MCF 10A (cell line): Measurements from ENCODE around the gene DCDC2B. TPM values are rescaled to one million over a fixed set of nuclear protein-coding genes. Genes with fewer than 3 reads are reported as not detected.
A peak's percentile ranks its signal among the peaks of the same experiment; 100 is the strongest.

ENCODE experiments used
- BruUV-seq: library from RNA; stranded (reverse); fragments of 400-500 nt; replicated peaks from 2 replicates; lab custom pipeline; 2021; lab: Mats Ljungman, UMichigan
- CTCF ChIA-PET: fragments of 300-600 bp; sonication (Branson Sonifier 250); formaldehyde crosslinking; extraction: SDS; loops from one replicate; lab custom pipeline; 2021; ENCODE audit warnings: antibody characterized with exemption, inconsistent platforms; lab: Yijun Ruan, JAX
- POLR2A ChIA-PET: fragments of 300-600, 350-650 bp; sonication (Branson Sonifier 250); formaldehyde crosslinking; extraction: SDS; loops from one replicate; lab custom pipeline; 2020; ENCODE audit warnings: antibody characterized with exemption, inconsistent platforms; lab: Yijun Ruan, JAX
- DNase-seq: peaks from one replicate; pipeline ENCODE4 v3.0.0-alpha.2; 2018; ENCODE audit not compliant: unreplicated experiment
- H3K27ac Mint-ChIP-seq: one replicate; pipeline ENCODE4 v1.8.0; 2022; ENCODE audit warnings: mild to moderate bottlenecking, low read depth, mixed read lengths; ENCODE audit not compliant: unreplicated experiment
- H3K27me3 Mint-ChIP-seq: one replicate; pipeline ENCODE4 v1.8.0; 2022; ENCODE audit warnings: mixed read lengths; ENCODE audit not compliant: insufficient read depth, unreplicated experiment
- H3K36me3 Mint-ChIP-seq: one replicate; pipeline ENCODE4 v1.8.0; 2022; ENCODE audit warnings: mild to moderate bottlenecking, moderate library complexity, mixed read lengths; ENCODE audit not compliant: insufficient read depth, unreplicated experiment
- H3K4me1 Mint-ChIP-seq: one replicate; pipeline ENCODE4 v1.8.0; 2022; ENCODE audit warnings: mixed read lengths; ENCODE audit not compliant: insufficient read depth, unreplicated experiment
- H3K4me3 Mint-ChIP-seq: one replicate; pipeline ENCODE4 v1.8.0; 2022; ENCODE audit warnings: mild to moderate bottlenecking, moderate library complexity, mixed read lengths; ENCODE audit not compliant: unreplicated experiment
- H3K9me3 Mint-ChIP-seq: one replicate; pipeline ENCODE4 v1.8.0; 2022; ENCODE audit warnings: mixed read lengths; ENCODE audit not compliant: unreplicated experiment
- CTCF ChIP-seq: fragments of 200-600 bp; IDR thresholded peaks from one replicate; pipeline ENCODE4 v1.8.0; 2022; ENCODE audit warnings: antibody characterized with exemption, mild to moderate bottlenecking; ENCODE audit not compliant: unreplicated experiment
- intact Hi-C: fragments of 100-400 bp; cut with micrococcal nuclease; formaldehyde crosslinking; loops from 2 replicates; pipeline ENCODE4 v1.14.1; 2022
- total RNA-seq: library from RNA; stranded (reverse); gene quantifications from 2 replicates; pipeline ENCODE4 v1.2.3, GENCODE V29; 2022

Gene DCDC2B
- total RNA-seq, 1 experiment from 2014 or later, result not detected

DNA sequence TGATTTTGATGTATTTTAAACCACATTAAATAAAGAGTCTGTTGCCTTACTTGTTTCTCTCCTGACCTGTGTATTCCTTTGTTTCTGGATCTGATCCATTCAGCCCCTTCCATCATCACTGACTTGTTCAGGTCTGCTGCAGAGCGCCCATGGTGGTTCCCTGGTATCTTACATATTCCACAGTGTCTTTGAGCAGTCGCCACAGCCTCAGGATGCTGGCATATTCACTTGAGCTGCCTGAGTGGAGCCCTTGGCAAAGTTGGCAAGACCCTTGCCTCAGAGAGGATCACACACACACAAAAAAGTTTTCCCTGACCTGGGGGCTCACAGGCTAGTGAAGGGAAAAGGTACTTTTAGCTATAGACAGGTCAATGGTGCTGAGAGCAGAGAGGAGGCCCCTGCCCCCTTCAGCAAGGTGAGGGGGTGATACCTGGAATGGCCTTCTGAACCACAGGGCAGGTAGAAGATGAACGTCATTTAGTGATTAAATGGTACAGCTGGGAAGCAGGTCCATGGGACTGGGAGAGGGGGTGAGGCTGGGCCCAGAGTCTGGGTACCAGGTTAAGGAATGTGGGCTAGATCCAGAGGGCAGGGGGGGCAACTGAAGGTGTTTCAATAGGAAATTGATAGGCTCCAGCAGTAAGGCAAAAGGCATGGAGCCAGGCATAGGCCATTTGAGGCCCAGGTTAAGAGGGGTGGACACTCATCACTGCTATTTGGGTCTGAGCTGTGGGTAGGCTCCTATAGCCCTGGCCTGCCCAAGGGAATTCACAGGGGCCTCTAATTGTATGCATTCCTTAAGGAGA, 10.4 kb upstream of the DCDC2B start:
- peaks cover 42% of the 10 kb centered on the region for H3K36me3 Mint-ChIP-seq
- ChIA-PET POLR2A (interaction anchor here (0.6 to 2.9 kb wide), 5 partner anchors 8 to 91 kb away, joined by 3 to 13 read pairs (median 9); partner anchors contain the start of genes IQCC, KPNA6 and TXLNA), CTCF (interaction anchor here (0.6 to 3.3 kb wide), 3 partner anchors 8 to 56 kb away, joined by 3 to 11 read pairs (median 3); no protein-coding TSS in a partner anchor)
- H3K4me3 Mint-ChIP-seq, result no peak overlapping the region
- DNase-seq, result no peak
- H3K27ac Mint-ChIP-seq, result no peak overlapping the region
- intact Hi-C loops, result no loop called here
- BruUV-seq, result no TSS peak
- peaks cover 12% of the 10 kb centered on the region for H3K4me1 Mint-ChIP-seq
- no peak for TF ChIP-seq CTCF
- H3K9me3 Mint-ChIP-seq, result no peaks in the 10 kb centered on the region
- H3K27me3 Mint-ChIP-seq, result no peaks in the 10 kb centered on the region

GRCh38 chr1:32199043-32199716, 9.7 kb upstream of the DCDC2B start:
- POLR2A ChIA-PET, result interaction anchor here (0.6 to 2.5 kb wide), 2 partner anchors 18 to 90 kb away, joined by 3 to 9 read pairs; no protein-coding TSS in a partner anchor
- CTCF ChIA-PET, result interaction anchor here (3.3 kb wide), 1 partner anchor 16 kb away, joined by 11 read pairs; no protein-coding TSS in a partner anchor
- Mint-ChIP-seq H3K4me3 (peak overlapping the region; percentile 71), H3K9me3 (no peaks in the 10 kb centered on the region), H3K27ac (no peak overlapping the region), H3K27me3 (no peaks in the 10 kb centered on the region), H3K36me3 (peaks cover 39% of the 10 kb centered on the region), H3K4me1 (peaks cover 12% of the 10 kb centered on the region)
- DNase-seq, result no peak
- BruUV-seq, result no TSS peak
- intact Hi-C loops, result no loop called here
- no peak for TF ChIP-seq CTCF

DNA sequence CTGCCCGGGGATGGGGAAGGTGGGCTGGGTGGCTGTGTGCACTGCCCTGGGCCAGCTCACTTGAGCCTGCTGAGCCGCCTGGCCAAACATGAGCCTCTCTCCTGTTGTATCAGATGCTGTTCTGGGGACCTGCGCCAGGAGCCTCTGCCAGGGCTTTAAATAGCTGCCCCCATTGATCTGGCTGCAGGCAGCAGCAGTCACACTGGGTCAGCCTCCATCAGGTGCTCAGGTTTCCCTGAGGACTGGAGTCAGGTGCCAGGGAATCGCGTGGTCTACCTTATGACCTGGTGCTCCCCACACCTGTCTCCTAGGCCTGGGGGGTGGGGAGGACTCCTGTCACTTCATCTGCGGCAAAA, 9.2 kb upstream of the DCDC2B start:
- CTCF ChIA-PET, result interaction anchor here (1.5 kb wide), 1 partner anchor 15 kb away, joined by 4 read pairs; no protein-coding TSS in a partner anchor
- peak overlapping the region; percentile 71 for H3K4me3 Mint-ChIP-seq
- peaks cover 12% of the 10 kb centered on the region for H3K4me1 Mint-ChIP-seq

More for the DNA sequence above, 9.2 kb upstream of the DCDC2B start:
- no TSS peak for BruUV-seq
- Mint-ChIP-seq H3K27me3 (no peaks in the 10 kb centered on the region), H3K9me3 (no peaks in the 10 kb centered on the region), H3K36me3 (peaks cover 36% of the 10 kb centered on the region), H3K27ac (peak overlapping the region; percentile 27)
- TF ChIP-seq CTCF, result no peak
- POLR2A ChIA-PET, result interaction anchor here (2.5 kb wide), 1 partner anchor 18 kb away, joined by 9 read pairs; no protein-coding TSS in a partner anchor
- no peak for DNase-seq
- intact Hi-C loops, result no loop called here
